Lower leg skin (tissue), 4 donors: ENCODE data around the gene CFAP20DC. TPM values are rescaled to one million over a fixed set of nuclear protein-coding genes. Genes with fewer than 3 reads are reported as not detected.

Experiments
- DNase-seq, 2 donors: peaks; one replicate each; pipeline ENCODE4 v3.0.0-alpha.2; 2019; ENCODE audit warnings: low spot score in 2 of 2
- H3K4me3 ChIP-seq: fragments of 200-600 bp; sonication (generic); 2 replicates; pipeline ENCODE4 v1.5.1; 2017; ENCODE audit warnings: mild to moderate bottlenecking, low read depth; ENCODE audit not compliant: poor library complexity, severe bottlenecking
- POLR2A ChIP-seq, 2 donors: fragments of 450-650 bp; IDR thresholded peaks; one replicate each; pipeline ENCODE4 v1.6.1; 2016 to 2017; ENCODE audit warnings: antibody characterized with exemption in 2 of 2, mild to moderate bottlenecking in 1 of 2, moderate library complexity in 1 of 2
- WGBS, 2 donors: methylation state at CpG; one replicate each; pipeline ENCODE4 v1.1.5; 2018; 5-methylcytosine and 5-hydroxymethylcytosine counted together
- intact Hi-C: fragments of 100-400 bp; cut with DNase I; formaldehyde crosslinking; loops from one replicate; pipeline ENCODE4 v1.15.0; 2023; ENCODE audit warnings: low total_unique reads
- total RNA-seq, 4 donors: library from RNA; depleted of rRNA; stranded (reverse); fragments of >200 nt; gene quantifications; one replicate each; pipeline ENCODE4 v1.1.0, GENCODE V29; 2016
- TF ChIP-seq, protein P1 (sequence below), 3 donors: fragments of 450-650 bp; IDR thresholded peaks; one replicate each; pipeline ENCODE4 v1.5.1; 2016; ENCODE audit warnings: antibody characterized with exemption in 3 of 3, mild to moderate bottlenecking in 3 of 3, moderate library complexity in 2 of 3

Gene CFAP20DC
- total RNA-seq, 4 donors from 2014 or later = 0.11 to 0.94 (median 0.39) TPM

DNA sequence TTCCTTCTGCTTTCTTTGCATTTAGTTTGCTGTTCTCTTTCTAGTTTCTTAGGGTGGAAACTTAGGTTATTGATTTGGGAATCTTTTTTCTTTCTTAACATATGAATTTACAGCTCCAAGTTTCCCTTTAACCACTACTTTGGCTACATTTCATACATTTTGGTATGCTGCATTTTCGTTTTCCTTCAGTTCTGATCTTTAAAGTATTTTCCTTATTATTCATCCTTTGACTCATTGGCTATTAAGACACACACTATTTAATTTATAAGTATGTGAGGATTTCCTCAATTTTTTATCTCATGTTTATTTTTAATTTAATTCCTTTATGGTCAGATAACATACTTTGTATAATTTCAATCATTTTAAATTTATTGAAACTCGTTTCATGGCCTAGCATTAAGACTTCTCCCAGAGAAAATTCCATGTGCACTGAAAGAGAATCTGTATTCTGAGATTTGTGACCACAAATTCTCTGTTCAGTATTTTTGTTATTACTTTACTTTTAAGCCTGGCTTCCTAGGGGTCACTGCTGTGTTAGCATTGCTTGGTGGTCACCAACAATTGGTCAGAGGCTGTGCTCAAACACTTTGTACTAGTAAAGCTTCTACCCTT, 87.7 kb downstream of the CFAP20DC start:
- TF ChIP-seq, protein P1, sequence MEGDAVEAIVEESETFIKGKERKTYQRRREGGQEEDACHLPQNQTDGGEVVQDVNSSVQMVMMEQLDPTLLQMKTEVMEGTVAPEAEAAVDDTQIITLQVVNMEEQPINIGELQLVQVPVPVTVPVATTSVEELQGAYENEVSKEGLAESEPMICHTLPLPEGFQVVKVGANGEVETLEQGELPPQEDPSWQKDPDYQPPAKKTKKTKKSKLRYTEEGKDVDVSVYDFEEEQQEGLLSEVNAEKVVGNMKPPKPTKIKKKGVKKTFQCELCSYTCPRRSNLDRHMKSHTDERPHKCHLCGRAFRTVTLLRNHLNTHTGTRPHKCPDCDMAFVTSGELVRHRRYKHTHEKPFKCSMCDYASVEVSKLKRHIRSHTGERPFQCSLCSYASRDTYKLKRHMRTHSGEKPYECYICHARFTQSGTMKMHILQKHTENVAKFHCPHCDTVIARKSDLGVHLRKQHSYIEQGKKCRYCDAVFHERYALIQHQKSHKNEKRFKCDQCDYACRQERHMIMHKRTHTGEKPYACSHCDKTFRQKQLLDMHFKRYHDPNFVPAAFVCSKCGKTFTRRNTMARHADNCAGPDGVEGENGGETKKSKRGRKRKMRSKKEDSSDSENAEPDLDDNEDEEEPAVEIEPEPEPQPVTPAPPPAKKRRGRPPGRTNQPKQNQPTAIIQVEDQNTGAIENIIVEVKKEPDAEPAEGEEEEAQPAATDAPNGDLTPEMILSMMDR (IDR thresholded peaks at IDR 0.05) = no peak
- intact Hi-C loops = no loop called here

DNA sequence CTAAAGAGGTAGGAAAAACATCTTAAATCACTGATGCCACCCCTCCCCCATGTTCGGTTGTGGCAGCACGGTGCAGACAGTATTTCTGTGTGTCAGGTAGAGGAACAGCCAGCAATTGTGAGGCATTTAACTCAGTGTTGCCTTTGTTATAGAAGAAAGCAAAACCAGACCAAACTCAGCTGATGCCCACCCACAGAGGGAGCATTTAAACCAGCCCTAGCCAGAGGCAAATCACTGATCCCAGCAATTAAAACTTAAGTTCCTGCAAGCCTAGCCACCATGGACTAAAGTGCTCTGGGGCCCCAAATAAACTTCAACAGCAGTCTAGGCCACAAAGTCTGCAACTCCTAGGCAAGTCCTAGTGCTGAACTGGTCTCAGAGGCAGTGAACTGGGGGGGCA, 94.5 kb downstream of the CFAP20DC start:
- no peak overlapping the region for H3K4me3 ChIP-seq
- WGBS, 2 donors = 28 to 33% methylated on average over 2 of the region's 2 CpGs
- intact Hi-C loops = no loop called here
- DNase-seq = no peak
- TF ChIP-seq POLR2A (IDR thresholded peaks at IDR 0.05) = no peak
- TF ChIP-seq, protein P1 (IDR thresholded peaks at IDR 0.05) = no peak

More for the DNA sequence above, 87.7 kb downstream of the CFAP20DC start:
- WGBS, 2 donors = 69 to 71% methylated on average over 2 of the region's 2 CpGs
- H3K4me3 ChIP-seq = no peak overlapping the region
- no peak for DNase-seq

DNA sequence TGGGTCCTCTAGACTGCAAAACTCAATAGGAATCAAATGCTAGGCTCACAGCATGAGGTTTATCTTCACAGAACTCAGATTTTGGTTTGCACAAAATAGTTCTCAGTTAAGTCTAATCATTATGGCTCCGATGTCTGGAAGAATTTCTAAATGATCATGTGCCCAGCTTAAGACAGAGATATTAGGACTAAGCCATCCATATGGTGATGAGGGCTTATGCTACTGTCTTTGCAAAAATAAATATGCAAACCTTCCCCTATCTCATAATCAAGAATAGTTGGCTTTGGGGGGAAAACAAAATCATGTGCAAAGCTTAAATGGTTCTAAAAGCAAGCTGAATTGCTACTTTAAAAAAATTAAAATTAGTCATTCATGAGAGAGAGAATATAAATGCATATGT, 96.5 kb downstream of the CFAP20DC start:
- H3K4me3 ChIP-seq = no peak overlapping the region
- intact Hi-C loops = no loop called here
- TF ChIP-seq POLR2A (IDR thresholded peaks at IDR 0.05) = no peak
- TF ChIP-seq, protein P1 (IDR thresholded peaks at IDR 0.05) = no peak
- no peak for DNase-seq
- WGBS, 2 donors = 91 to 100% methylated on average over 1 of the region's 1 CpG

DNA sequence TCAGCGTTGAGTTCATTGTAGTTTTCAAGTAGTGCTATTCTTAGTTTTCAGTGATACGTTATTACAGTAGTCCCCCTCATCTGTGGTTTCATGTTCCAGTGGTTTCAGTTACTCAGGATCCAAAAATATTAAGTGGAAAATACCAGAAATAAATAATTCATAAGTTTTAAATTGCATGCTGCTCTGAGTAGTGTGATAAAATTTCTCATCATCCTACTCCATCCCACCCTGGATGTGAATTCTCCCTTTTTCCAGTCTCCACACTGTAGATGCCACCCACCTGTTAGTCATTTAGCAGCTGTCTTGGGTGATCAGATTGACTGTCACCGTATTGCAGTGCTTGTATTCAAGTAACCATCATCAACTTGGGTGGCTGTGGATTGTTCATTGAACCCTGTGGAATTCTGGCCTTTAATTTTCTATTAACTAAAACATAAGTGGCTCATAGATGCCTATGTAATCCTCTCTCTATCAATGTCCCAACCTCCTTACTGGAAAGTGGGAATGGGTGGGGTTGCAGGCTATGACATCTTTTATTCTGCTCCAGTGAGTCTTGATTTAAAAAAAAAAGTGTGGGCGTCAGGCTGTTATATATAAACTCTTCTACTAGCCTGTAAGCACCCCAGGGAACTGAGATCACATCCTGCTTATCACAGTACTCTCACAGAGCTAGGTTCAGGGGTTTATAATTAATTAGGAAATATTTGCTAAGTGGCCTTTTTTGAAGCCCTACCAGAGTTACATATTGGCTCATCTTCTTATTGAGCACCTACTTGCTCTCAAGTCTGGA, 97.5 kb downstream of the CFAP20DC start:
- WGBS, 2 donors = 68 to 78% methylated on average over 4 of the region's 4 CpGs
- TF ChIP-seq POLR2A (IDR thresholded peaks at IDR 0.05) = no peak
- TF ChIP-seq, protein P1 (IDR thresholded peaks at IDR 0.05) = no peak
- intact Hi-C loops = no loop called here
- H3K4me3 ChIP-seq = no peak overlapping the region
- DNase-seq = no peak

DNA sequence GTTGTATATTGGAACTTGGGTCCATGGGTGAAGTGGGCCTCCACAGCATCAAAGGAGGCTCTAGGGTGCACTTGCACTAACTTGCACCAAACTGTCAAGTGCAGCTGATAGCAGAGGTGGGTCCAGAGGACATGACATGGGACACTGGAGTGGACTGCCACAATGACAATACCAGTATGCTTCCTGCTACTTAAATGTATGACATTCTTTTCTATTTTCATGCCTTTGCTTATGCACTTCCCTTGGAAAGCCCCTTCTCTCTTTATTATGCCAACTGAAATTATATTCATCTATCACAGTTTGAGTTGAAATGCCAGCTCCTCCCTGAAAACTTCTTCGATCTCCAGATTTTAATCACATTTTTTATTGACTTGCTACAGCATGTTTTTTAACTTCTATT, 101.8 kb downstream of the CFAP20DC start:
- intact Hi-C loops = no loop called here
- H3K4me3 ChIP-seq = no peak overlapping the region
- 50 to 56% methylated on average over 1 of the region's 1 CpG for WGBS, 2 donors
- no peak for DNase-seq
- TF ChIP-seq, protein P1 (IDR thresholded peaks at IDR 0.05) = no peak
- TF ChIP-seq POLR2A (IDR thresholded peaks at IDR 0.05) = no peak
